ENCODE measurements around the gene CEP55. TPM values are rescaled to one million over a fixed set of nuclear protein-coding genes. Genes with fewer than 3 reads are reported as not detected.

Gene CEP55
- total RNA-seq (2021), result 15.7 to 17.3 TPM (median 15.8 TPM) in 3 replicates
- percentile 80 among the genes with signal in this experiment for Bru-seq, nascent RNA
- long read RNA-seq, experiment 1, transcript CEP55-201 (9 exons, 2,638 nt), result major isoform, 46 of 97 reads
- long read RNA-seq, experiment 1, partial matches to known transcripts, result 13 of 97 reads
- long read RNA-seq, experiment 1, other reads (novel, unspliced or antisense), result 38 of 97 reads
- long read RNA-seq, experiment 2, transcript CEP55-201 (9 exons, 2,638 nt), result major isoform, 12 of 28 reads
- long read RNA-seq, experiment 2, partial matches to known transcripts, result 10 of 28 reads
- long read RNA-seq, experiment 2, other reads (novel, unspliced or antisense), result 6 of 28 reads
- long read RNA-seq, experiment 3, partial matches to known transcripts, result 4 of 4 reads
- long read RNA-seq, experiment 3, other reads (novel, unspliced or antisense), result 0 of 4 reads

GRCh38 chr10:93496322-93497041 lies at the start of gene CEP55:
TSS of gene CEP55 (plus strand) at chr10:93496612. CDS start at chr10:93500052, 3,440 bp downstream.
- Mint-ChIP-seq H3K27me3 (ENCODE audit: low read depth) (peaks cover 17% of the 10 kb centered on the region), H3K36me3 (peaks cover 11% of the 10 kb centered on the region; the same call in 1 of the 2 replicates), H3K9me3 (no peaks in the 10 kb centered on the region), H3K27ac (peak within 1 kb of the TSS; percentile 79), H3K4me3 (peak within 1 kb of the TSS; percentile 92), H3K4me1 (peaks cover 25% of the 10 kb centered on the region)
- ATAC-seq, result peak; percentile 99
- ChIA-PET POLR2A (interaction anchor here (0.7 kb wide), 1 partner anchor 20 kb away, joined by 5 read pairs; no protein-coding TSS in a partner anchor), CTCF (interaction anchor here (0.6 to 2.7 kb wide), 7 partner anchors 14 to 147 kb away, joined by 4 to 17 read pairs (median 7); partner anchors contain the start of gene MYOF)
- peak; percentile 97 for DNase-seq (ENCODE audit: low spot score)
- no peak; the same call in 1 of the 2 replicates for TF ChIP-seq ESRRA (CRISPR knock-in tag; IDR thresholded peaks at IDR 0.05; ENCODE audit: borderline replicate concordance)
- no peak for TF ChIP-seq ZNF671 (CRISPR knock-in tag; IDR thresholded peaks at IDR 0.05)
- peak; percentile 47; the same call in 1 of the 2 replicates for TF ChIP-seq ZBTB21 (CRISPR knock-in tag; IDR thresholded peaks at IDR 0.05; ENCODE audit: borderline replicate concordance)
- TF ChIP-seq STAT6 (CRISPR knock-in tag; conservative IDR thresholded peaks at IDR 0.05; ENCODE audit: low read depth), result no peak
- TF ChIP-seq MAX (CRISPR knock-in tag; IDR thresholded peaks at IDR 0.05), result peak; percentile 91
- TF ChIP-seq USF2 (CRISPR knock-in tag; IDR thresholded peaks at IDR 0.05), result 0 out of 2 replicates have a peak, but pooled peaks have one; percentile 38
- TF ChIP-seq CREM (CRISPR knock-in tag; IDR thresholded peaks at IDR 0.05), result peak; percentile 90
- TF ChIP-seq NFYB (CRISPR knock-in tag; conservative IDR thresholded peaks at IDR 0.05; ENCODE audit: low read depth), result peak; percentile 56
- TF ChIP-seq MXD4 (CRISPR knock-in tag; IDR thresholded peaks at IDR 0.05; ENCODE audit: borderline replicate concordance), result no peak
- peak; percentile 98 for TF ChIP-seq E2F4 (CRISPR knock-in tag; IDR thresholded peaks at IDR 0.05; ENCODE audit: borderline replicate concordance, low read depth)
- TF ChIP-seq GABPB1 (CRISPR knock-in tag; IDR thresholded peaks at IDR 0.05), result peak; percentile 78
- no peak for TF ChIP-seq MLX (CRISPR knock-in tag; IDR thresholded peaks at IDR 0.05)
- 0 out of 2 replicates have a peak, but pooled peaks have one; percentile 2 for TF ChIP-seq ARID4B (CRISPR knock-in tag; IDR thresholded peaks at IDR 0.05; ENCODE audit: borderline replicate concordance)
- no peak for TF ChIP-seq ATF1 (CRISPR knock-in tag; IDR thresholded peaks at IDR 0.05)
- TF ChIP-seq USF1 (CRISPR knock-in tag; IDR thresholded peaks at IDR 0.05), result peak; percentile 2; the same call in 1 of the 2 replicates
- no peak for TF ChIP-seq ZNF532 (CRISPR knock-in tag; IDR thresholded peaks at IDR 0.05; ENCODE audit: borderline replicate concordance)
- TF ChIP-seq ZNF416 (CRISPR knock-in tag; IDR thresholded peaks at IDR 0.05), result peak; percentile 66; the same call in 1 of the 2 replicates
- 0 out of 2 replicates have a peak, but pooled peaks have one; percentile 28 for TF ChIP-seq RELA (CRISPR knock-in tag; IDR thresholded peaks at IDR 0.05; ENCODE audit: borderline replicate concordance)
